ENCODE measurements around the gene MEFV. TPM values are rescaled to one million over a fixed set of nuclear protein-coding genes. Genes with fewer than 3 reads are reported as not detected.

The MEFV gene
- total and polyA plus RNA-seq, 2 donors (not counting 3 experiments of a cell fraction or from before 2014, with no cell fraction given): not detected

- ChIA-PET CTCF (interaction anchor here (3.2 kb wide), 1 partner anchor 18 kb away, joined by 21 read pairs; no protein-coding TSS in a partner anchor), POLR2A (no interaction called here)
- H3K9me3 ChIP-seq (replicated peaks; ENCODE audit: control insufficient read depth, insufficient read depth, low read length): peaks cover 12% of the 10 kb centered on the region
- DNase-seq (ENCODE audit: low read depth, low spot score) (no peak), FAIRE-seq (no peak)
- intact Hi-C loops (cut with micrococcal nuclease): no loop called here
- no peaks in the 10 kb centered on the region for H4K20me1 ChIP-seq (replicated peaks; ENCODE audit: control insufficient read depth, extremely low read depth, insufficient read depth, low read length)
- H3K9ac ChIP-seq (replicated peaks; ENCODE audit: extremely low read depth, insufficient read depth, low read length): no peak overlapping the region
- no peak overlapping the region for H2AFZ ChIP-seq (ENCODE audit: low read depth, low read length)
- peaks cover 43% of the 10 kb centered on the region for H3K79me2 ChIP-seq (ENCODE audit: control insufficient read depth, insufficient read depth, low read length)
- no TSS peak for BruUV-seq (replicated peaks)
- H3K4me2 ChIP-seq (ENCODE audit: insufficient read depth, low read length): peak overlapping the region; percentile 93
- no peak overlapping the region for H3K27ac ChIP-seq (ENCODE audit: insufficient read depth, low read depth, low read length)
- H3K4me3 ChIP-seq (replicated peaks in 1 of 3; ENCODE audit: insufficient read depth in 1 of 3, low read depth in 1 of 3, low read length in 3 of 3): peak overlapping the region in 2 of 3 experiments; percentile 77 to 79
- no peaks in the 10 kb centered on the region for H3K9me1 ChIP-seq (replicated peaks; ENCODE audit: control insufficient read depth, extremely low read depth, insufficient read depth, low read length)
- dilution Hi-C loops (cut with MboI; ENCODE audit: extremely low pct_ligation_motif_present, low sequenced_read_pairs): no loop called here
- TF ChIP-seq POLR2A (IDR thresholded peaks at IDR 0.05; ENCODE audit: low read depth, low read length) (no peak), GATA2 (IDR thresholded peaks at IDR 0.05; ENCODE audit: insufficient read depth, insufficient read length, low read depth, low read length) (no peak), CTCF (IDR thresholded peaks at IDR 0.05; ENCODE audit: extremely low read depth in 1 of 2, insufficient read depth in 1 of 2, low read depth in 1 of 2, low read length in 2 of 2) (no peak), POLR2AphosphoS5 (IDR thresholded peaks at IDR 0.05; ENCODE audit: insufficient read depth, low read depth, low read length) (no peak), FOS (IDR thresholded peaks at IDR 0.05; ENCODE audit: borderline replicate concordance, insufficient read depth, low read length) (no peak), EZH2 (IDR thresholded peaks at IDR 0.05; ENCODE audit: borderline replicate concordance, low read depth, low read length, severe bottlenecking) (no peak), MAX (IDR thresholded peaks at IDR 0.05; ENCODE audit: insufficient read depth, insufficient read length) (no peak), MYC (IDR thresholded peaks at IDR 0.05; ENCODE audit: low read depth, low read length) (no peak), JUN (IDR thresholded peaks at IDR 0.05; ENCODE audit: borderline replicate concordance, insufficient read depth, insufficient read length, low read depth) (no peak)
- H3K4me1 ChIP-seq (ENCODE audit: control insufficient read depth, extremely low read depth, insufficient read depth, low read length): peaks cover 13% of the 10 kb centered on the region
- no peaks in the 10 kb centered on the region for H3K27me3 ChIP-seq (ENCODE audit: control insufficient read depth in 2 of 2, insufficient read depth in 2 of 2, low read length in 2 of 2)
- peaks cover 12 to 20% of the 10 kb centered on the region in 2 experiments for H3K36me3 ChIP-seq (ENCODE audit: control insufficient read depth in 2 of 2, extremely low read depth in 1 of 2, insufficient read depth in 2 of 2, low read length in 2 of 2)
These were observed 28.7 kb upstream of the MEFV start for GRCh38 chr16:3285131-3285530.
